GM18867 (cell line): Measurements from ENCODE around the gene TRAPPC10.

Experiments
- ATAC-seq: cut with Tn5 transposase; IDR thresholded peaks from one replicate; pipeline ENCODE4 v1.9.1; 2021; ENCODE audit warnings: mild to moderate bottlenecking, moderate library complexity; ENCODE audit not compliant: unreplicated experiment

The TRAPPC10 gene

GRCh38 chr21:43982489-43983078, 29.5 kb upstream of the TRAPPC10 start:
- no peak for ATAC-seq

GRCh38 chr21:43983390-43983789, 28.7 kb upstream of the TRAPPC10 start:
- ATAC-seq: no peak

GRCh38 chr21:43983860-43984420, 28.2 kb upstream of the TRAPPC10 start:
- no peak for ATAC-seq

GRCh38 chr21:43984905-43985689, 27.0 kb upstream of the TRAPPC10 start:
- no peak for ATAC-seq

GRCh38 chr21:43985690-43986251, 26.3 kb upstream of the TRAPPC10 start:
- ATAC-seq: no peak

GRCh38 chr21:43986544-43987451, 25.3 kb upstream of the TRAPPC10 start:
- no peak for ATAC-seq

GRCh38 chr21:43987509-43987908, 24.6 kb upstream of the TRAPPC10 start:
- no peak for ATAC-seq

GRCh38 chr21:43988016-43988415, 24.1 kb upstream of the TRAPPC10 start:
- no peak for ATAC-seq

- ATAC-seq: no peak
These were observed 23.4 kb upstream of the TRAPPC10 start for GRCh38 chr21:43988506-43989230.

GRCh38 chr21:43989401-43989800, 22.7 kb upstream of the TRAPPC10 start:
- no peak for ATAC-seq

GRCh38 chr21:43991447-43991991, 20.6 kb upstream of the TRAPPC10 start:
- ATAC-seq: no peak

- ATAC-seq: no peak
These were observed 20.0 kb upstream of the TRAPPC10 start for GRCh38 chr21:43992121-43992520.

GRCh38 chr21:43993420-43993934, 18.6 kb upstream of the TRAPPC10 start:
- ATAC-seq: no peak

- ATAC-seq: no peak
These were observed 18.0 kb upstream of the TRAPPC10 start for GRCh38 chr21:43994085-43994484.

- no peak for ATAC-seq
These were observed 17.5 kb upstream of the TRAPPC10 start for GRCh38 chr21:43994646-43995045.

GRCh38 chr21:43995521-43996105, 16.5 kb upstream of the TRAPPC10 start:
- ATAC-seq: no peak

- no peak for ATAC-seq
These were observed 14.1 kb upstream of the TRAPPC10 start for GRCh38 chr21:43997766-43998742.

- ATAC-seq: no peak
These were observed 11.7 kb upstream of the TRAPPC10 start for GRCh38 chr21:44000360-44000759.
